Fibroblast of skin of abdomen (primary cell): ENCODE results near the gene TYR.
"Not testable (repeated sequence)": the region's sequence is repeated elsewhere in the genome, so short reads cannot be mapped to it uniquely, and the experiment has no call there.

Experiments
- DNase-seq: peaks from one replicate; pipeline ENCODE4 v3.0.0-alpha.2; 2013

Gene TYR

DNA sequence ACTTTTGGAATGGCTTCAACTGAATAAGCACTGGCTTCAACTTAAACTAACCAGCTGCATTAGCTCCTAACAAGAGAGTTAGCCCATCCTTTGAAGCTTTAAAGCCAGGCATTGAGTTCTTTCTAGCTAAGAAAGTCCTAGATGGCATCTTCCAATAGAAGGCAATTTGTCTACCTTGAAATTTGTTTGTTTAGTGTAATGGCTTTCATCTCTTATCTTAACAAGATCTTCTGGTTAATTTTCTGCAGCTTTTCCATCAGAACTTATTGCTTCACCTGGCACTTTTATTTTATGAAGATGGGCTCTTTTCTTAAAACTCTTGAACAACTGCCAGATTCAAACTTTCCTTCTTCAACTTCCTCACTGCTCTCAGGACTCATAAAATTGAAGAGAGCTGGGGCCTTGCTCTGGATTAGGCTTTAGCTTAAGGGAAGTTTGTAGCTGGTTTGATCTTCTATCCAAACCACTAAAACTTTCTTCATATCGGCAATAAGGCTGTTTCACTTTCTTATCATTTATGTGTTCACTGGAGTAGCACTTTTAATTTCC is 94.9 kb downstream of the TYR start:
- DNase-seq = not testable (repeated sequence)

DNA sequence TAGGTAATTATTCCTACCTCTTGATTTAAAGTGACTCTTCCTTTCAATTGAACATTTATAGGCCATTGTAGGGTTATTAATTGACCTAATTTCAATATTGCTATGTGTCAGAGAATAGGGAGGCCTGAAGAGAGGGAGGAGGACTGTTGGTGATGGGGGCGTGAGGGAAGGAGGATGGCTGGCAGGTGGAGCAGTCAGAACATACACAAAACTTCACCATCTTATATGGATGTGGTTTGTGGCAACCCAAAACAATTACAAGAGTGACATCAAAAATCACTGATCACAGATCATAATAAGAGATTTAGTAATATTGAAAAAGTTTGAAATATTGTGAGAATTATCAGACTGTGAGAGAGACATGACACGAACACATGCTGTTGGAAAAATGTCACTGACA is 95.5 kb downstream of the TYR start:
- DNase-seq = not testable (repeated sequence)

DNA sequence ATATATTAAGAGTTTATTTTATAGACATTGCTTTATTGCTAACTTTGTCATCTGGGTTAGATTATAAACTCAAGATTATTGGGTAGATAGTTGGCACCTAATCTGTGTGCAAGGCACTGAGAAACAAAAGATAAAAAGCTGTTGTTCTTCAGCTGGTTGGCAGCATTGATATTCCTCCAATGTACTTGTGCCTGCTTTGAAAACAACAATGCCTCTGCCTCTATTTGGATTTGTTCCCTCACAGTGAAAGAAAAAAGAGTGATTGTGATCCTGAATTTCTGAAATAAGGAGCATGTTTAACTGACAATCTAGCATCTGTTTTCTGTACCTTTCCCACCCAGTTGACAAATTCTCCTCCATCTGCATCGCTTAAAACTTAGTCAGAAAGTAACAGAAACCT is 98.3 kb downstream of the TYR start:
- DNase-seq = no peak

DNA sequence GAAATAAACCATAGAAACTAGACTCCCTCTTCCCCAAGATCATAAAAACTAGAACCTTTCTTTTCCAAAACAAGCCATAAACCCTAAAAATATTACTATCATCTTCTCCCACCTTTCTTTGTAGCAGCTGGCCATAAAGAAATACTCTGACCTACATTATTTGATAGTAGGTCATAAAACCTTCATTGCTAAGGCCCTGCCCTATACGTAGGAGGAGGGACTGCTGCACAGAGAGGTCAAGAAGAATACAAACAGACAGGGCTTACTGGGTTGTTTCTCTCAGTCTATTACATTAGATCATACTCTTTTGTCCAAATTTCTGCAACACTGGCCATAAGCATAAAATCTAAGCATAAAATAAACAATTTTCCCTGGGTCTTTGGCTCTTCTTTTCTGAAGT is 101.5 kb downstream of the TYR start:
- DNase-seq = no peak

DNA sequence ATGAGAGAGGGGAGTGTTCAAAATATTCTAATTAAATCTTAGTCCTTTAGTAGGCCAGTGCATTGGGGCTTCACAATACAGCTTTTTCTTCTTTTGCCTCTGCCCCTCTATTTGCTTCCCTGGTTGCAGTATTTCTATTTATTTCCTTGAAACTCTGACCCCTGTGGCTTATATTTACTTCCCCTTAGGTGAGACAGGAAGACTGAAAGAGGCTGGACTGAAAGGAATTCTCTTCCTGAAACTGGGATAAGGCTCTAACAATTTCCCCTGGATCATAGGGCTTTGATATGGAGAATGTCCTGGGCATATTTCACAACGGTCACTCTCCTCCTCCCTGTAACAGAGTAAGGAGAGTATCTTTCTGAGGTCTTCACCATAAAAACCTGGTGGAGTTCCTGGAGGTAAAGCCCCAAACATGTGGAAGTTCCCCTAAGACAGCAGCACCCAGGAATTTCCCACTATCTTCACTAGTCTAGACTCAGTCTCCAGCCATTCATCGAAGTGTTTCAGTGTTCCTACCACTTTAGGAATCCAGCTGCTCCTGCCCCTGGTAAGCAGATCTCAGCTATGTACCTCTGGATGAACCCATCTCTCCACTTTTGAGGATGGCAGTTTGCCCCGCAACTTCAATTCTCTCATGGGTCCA is 103.5 kb downstream of the TYR start:
- DNase-seq = not testable (repeated sequence)

DNA sequence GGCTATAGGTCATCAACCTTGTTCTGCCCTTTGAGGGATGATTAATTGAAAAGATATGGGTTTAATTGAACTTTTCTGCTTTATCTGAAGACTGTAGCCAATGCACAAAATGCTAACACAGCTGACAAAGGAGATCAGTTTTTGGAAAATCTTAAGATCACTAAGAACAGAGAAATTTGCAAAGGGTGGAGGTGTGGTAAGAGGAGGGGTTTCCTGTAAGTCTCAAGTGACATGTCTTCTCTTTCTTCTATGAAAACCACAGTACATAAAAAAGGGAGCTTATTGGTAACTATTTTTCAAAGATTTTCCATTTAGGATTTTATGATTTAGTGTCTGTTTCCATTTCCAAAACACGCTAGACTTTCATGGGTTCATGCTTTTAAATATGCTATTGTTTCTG is 108.9 kb downstream of the TYR start:
- not testable (repeated sequence) for DNase-seq

DNA sequence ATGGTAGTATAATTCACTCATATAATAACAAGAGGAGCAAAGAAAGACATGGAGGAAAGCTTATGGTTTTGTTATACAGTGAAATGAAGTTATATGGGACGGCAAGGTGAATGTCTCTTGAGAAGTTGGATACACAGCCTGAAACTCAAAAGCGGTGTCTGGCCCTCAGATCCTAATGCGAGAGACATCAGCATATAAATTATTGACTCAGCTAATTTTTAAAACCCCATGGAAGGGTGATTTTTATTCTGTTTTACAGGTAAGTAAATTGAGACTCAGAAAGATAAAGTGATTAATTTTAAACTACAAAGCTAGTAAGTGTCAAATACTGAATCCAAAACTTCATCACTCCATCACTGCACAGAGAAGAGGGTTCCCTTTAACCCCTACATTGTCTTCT is 110.3 kb downstream of the TYR start:
- not testable (repeated sequence) for DNase-seq

DNA sequence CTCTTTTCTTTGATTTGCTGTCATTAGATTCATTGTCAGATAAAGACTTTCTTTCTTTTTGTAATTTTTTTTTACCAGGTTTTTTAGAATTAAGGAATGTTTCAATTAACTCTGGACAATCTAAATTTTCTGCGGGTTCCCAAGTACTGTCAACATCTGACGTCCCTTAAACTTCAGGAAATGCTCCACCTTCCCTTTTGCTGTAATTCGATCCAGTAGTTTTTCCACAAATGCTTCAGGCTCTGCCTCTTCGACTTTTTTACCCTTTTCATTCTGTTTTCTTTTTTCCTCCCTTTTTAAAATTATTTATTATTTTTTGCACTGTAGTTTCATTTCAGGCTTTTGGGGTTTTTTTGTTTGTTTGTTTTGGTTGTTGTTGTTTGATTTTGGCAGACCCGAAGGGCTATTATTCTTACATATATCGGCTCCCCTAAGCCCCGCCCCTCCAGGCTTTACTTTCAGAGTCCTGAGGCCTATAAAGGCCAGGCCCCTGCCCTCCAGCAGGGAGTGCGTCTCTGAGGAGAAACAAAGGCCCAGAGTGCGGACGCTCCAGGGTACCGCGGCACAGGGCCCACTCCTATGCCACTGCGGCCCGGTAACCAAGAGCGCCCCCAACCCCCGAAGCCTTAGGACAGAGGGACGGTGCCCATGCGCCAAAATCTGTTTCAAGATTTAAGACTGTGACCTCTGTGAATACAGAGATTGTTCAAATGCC is 116.4 kb downstream of the TYR start:
- peak; percentile 21 for DNase-seq

DNA sequence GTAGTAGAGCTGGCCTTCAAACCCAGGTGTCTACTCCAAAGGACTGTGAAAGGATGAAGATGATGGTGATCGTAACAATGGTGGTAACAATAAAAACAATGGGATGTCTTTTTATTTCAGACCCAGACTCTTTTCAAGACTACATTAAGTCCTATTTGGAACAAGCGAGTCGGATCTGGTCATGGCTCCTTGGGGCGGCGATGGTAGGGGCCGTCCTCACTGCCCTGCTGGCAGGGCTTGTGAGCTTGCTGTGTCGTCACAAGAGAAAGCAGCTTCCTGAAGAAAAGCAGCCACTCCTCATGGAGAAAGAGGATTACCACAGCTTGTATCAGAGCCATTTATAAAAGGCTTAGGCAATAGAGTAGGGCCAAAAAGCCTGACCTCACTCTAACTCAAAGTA is 117.3 kb downstream of the TYR start:
- not testable (repeated sequence) for DNase-seq

DNA sequence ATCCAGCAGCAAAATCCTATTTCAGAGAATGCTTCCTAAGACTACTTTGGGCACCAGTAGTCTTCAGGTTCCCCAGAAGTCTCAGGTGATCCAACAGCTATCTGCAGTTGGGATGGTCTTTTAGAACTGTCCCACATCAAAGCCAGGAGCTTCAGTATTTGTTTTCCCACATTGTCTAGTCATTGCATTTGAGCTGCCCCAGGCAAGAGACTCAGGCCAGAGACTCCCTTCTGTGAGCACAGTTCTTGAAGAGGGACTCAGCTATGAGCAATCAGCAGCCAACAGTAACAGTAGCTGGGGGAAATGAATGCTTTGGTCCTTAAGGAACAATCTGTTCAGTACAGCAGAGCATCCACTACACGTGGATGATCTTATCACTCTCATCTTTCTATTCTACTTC is 125.4 kb downstream of the TYR start:
- not testable (repeated sequence) for DNase-seq

DNA sequence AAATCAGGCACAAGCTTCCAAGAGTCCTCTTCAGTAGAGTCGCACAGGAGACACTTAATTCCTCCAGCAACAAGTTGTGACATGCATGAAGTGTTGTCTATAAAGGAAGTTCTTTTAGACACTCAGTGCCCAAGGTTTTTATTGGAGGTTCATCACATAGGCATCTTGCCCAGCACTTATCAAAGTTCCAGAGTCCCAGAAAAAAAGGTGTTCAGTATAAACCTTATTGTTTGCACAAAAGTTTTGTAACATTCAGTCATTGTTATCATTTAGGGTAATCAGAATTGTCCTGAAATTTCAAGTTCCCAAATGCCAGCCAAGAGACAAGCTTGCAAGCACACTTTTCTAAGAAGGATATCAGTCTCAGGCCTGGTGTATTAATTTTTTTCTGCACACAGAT is 130.6 kb downstream of the TYR start:
- DNase-seq = not testable (repeated sequence)

DNA sequence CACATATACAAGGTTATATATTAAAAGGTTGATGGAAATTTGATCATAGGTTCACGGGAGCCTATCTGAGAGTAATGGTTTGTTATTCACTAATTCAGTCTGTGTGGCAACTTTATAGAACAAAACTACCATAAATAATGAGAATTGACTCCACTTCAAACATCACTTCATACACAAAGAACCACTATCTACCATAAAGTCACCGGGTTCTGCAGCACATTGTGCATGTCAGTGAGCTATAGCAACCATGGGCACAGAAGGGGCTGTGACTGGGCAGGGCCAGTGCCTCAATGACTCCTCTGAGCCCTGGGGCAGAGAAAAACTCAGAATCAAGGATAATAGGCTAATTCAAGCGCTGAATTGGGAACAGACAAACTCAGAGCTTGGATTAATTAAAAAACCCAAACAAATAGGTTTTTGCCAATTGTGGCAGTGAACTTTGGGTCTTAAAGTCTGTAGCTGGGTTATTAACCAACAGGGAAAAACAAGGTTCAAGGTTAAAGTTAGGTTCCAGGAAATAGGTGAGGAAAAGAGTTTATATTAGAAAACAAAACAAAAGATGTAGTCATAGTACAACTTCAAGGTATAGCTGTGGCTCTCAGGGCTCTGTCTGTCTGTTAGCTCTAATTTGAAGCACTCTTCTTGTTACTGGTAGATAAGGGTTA is 131.8 kb downstream of the TYR start:
- DNase-seq = not testable (repeated sequence)

DNA sequence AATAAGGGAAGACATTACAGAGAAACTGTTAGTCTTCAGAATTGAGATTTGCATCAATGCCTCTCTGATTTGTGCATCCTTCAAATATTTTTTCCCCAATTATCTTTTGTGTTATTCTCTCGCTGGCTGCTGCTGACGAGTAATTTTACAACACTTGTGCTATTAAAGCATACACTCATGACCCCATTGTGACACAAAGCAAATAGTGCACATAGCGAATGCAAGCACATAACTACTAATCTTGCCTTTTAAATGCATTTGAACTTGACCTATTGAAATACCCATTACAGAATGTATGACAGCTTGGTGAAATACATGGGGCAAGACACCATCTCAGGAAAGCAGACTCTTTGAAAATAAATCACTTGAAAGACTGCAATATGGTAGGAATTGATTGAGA is 132.9 kb downstream of the TYR start:
- DNase-seq = not testable (repeated sequence)

DNA sequence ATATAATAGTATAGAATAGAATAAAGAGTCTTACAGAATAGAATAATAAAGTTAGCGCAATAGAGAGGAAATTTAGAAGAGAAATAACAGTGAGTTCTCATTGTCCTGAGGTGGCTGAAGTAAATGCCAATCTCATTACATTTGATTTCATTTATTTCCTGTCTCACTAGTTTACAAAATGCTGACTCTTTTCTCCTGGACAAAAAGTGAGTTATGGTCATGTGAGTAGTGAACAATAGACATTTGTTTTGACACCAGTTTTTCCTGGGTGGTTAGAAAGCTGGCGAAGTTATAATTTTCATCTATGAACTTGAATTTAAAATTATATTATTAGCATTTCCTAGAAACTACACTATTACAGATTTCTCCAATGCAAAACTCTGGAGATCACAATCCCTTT is 143.7 kb downstream of the TYR start:
- DNase-seq = no peak

DNA sequence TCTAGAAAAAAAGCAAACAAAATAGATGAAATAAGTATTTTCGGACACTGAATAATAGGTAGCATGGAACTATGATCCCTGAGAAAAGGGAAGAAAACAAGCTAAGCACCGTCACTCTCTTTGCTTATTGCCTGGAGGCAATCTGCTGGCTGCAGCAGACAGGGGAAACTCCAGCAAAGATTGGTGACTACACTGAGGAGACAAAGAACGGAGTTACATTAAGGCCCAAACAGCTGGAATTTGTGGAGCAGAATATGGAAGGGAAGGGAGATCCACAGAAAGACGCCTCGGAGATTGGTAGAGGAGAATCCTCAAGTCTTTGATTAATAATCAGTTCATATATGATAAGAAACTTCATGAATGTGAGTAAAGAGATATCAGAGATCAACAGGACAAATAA is 150.2 kb downstream of the TYR start:
- DNase-seq = no peak

DNA sequence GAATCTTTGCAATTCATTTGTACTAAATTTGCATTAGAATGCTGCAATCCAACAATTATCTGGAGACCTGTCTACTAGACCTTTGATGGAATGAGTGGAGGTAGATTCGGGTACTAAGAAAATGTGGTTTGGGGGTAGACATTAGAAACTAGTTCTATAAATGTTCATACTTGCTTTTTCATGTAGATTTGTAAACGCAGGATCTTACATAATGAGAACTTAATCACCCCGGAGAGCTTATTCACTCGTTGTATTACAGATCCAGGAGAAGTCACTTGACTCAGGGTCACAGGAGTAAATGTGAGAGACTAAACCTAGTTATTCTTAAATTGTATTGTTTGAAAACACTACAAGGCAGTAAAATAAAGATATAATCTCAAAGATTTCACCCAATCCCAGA is 154.3 kb downstream of the TYR start:
- DNase-seq = not testable (repeated sequence)

DNA sequence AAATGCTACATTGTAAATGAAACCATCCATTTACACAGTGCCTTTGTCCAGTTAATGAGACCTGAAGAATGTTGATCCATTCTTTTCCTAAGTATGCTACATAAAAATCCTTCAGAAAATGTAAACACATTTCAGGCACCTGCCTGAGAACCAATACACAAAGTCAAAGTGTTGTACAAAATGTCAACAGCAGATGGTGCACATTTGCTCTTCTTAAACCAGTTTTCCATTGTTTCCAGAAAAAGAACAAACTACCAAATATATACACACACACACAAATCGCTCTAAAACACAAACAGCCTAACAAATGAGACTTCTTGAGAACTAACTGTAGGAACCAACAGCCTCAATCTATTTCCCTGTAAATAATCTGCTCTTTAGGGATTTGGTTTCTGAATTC is 156.0 kb downstream of the TYR start:
- peak; percentile 33 for DNase-seq

DNA sequence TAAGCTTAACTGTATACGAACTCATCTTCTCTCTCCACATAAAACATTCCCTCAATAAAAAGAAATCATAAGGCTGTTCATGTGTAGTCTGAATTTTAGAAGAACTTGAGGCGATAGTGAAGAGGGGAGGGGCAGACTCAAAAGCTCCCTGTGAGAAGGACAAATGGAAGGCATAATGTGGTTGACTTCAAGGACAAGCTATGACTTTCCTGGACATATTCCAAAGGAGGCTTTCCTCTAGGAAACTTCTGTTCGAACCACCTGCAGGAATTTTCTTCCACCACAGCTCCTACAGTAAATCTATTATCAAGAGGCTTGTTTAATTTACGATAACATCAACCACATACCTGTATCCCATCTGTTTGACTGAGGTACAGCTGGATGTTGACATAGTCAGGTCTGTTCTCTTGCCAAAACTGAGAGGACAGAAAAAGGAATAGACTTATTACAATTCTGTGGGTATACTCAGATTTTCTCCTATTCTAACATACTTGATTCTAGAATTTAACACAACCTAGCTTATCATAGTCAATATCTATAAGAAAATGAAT is 159.5 kb downstream of the TYR start:
- peak; percentile 31 for DNase-seq

DNA sequence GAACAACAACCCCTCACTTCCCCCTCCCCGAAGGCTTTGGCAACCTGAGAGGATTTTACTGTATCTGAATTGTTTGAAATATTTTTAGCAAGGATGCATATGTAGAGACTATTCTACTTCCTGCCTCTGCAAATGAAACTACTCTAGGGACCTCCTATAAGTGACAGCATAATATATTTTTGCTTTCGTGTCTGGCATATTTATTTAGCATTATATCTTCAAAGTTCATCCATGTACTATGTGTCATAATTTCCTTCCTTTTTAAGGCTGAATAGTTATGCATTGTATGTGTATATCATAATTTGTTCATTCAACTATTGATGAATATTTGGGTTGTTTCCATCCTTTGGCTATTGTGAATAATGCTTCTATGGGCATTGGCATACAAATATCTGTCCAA is 160.4 kb downstream of the TYR start:
- not testable (repeated sequence) for DNase-seq

DNA sequence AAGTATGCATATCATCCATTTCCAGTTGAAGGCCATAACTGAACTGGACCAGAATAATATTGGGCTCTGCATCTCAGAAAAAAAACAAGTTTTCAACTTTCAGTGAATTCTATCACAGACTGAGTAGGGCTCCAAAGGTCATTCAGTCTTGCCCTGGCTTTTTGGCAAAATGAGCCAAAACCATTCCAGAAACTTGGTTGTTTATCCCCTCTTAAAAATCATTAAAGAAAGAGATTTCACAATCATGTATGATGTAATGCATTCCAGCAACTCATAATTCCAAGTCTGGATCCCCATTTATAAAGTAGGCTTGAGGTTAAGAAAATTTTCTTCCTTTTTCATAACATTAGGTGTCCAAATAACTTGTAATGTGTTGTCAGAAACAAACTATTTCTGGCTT is 162.8 kb downstream of the TYR start:
- peak; percentile 63 for DNase-seq

DNA sequence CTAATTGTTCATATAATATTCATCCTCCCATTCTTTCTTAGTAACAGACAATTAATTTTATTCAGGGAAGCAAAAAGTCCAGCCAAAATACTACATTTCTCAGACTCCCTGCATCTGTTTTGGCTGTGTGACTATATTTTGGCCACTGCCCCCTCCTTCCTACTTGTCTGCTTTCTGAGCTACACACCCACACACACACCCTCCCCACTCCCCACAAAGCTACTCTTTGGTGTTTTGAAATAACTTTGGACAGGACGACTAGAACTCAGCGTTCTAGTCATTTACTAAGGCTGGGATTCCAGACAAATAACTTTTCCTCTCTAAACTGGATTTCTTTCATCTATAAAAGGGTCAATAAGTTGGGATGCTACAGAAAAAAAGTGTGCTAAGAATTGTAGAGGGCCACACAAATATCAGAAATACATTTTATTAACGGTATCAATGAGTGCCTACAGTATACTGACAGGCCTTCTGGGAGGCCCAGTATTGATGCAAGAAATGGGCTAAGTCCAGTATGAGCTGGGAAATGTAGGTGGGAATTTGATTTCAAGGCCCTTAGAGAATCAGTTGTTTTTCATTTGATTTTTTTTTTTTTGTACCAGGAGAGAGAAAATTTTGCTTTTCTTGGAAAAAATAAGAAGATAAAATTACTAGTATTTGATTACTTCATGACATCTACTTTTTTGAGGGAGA is 165.4 kb downstream of the TYR start:
- peak; percentile 29 for DNase-seq
